Upper lobe of left lung (tissue), 6 donors: ENCODE results near the gene UBE4A. TPM values are rescaled to one million over a fixed set of nuclear protein-coding genes. Genes with fewer than 3 reads are reported as not detected.

Source experiments
- ATAC-seq, 2 donors: fragments of 200-7000 bp; cut with Tn5 transposase; one replicate each; pipeline ENCODE4 v1.9.1; 2022; ENCODE audit warnings: mild to moderate bottlenecking in 2 of 2, moderate library complexity in 2 of 2; ENCODE audit not compliant: low FRiP score in 2 of 2
- DNase-seq, 2 donors: peaks; one replicate each; pipeline ENCODE4 v3.0.0-alpha.2; 2019 to 2020
- H3K27ac ChIP-seq, 4 donors: fragments of 200-600 bp; sonication (generic); one replicate each; pipeline ENCODE4 v1.5.1; 2016 to 2019
- H3K27me3 ChIP-seq, 4 donors: fragments of 200-600 bp; sonication (generic); one replicate each; pipeline ENCODE4 v1.5.1; 2017 to 2019
- H3K36me3 ChIP-seq, 4 donors: fragments of 200-600 bp; sonication (generic); one replicate each; pipeline ENCODE4 v1.5.1; 2016 to 2019
- H3K4me1 ChIP-seq, 4 donors: fragments of 200-600 bp; sonication (generic); one replicate each; pipeline ENCODE4 v1.5.1; 2018 to 2019
- H3K4me3 ChIP-seq, 4 donors: fragments of 200-600 bp; sonication (generic); one replicate each; pipeline ENCODE4 v1.5.1; 2017 to 2019; ENCODE audit warnings: mild to moderate bottlenecking in 2 of 4, moderate library complexity in 1 of 4
- H3K9me3 ChIP-seq, 4 donors: fragments of 200-600 bp; sonication (generic); one replicate each; pipeline ENCODE4 v1.5.1; 2018 to 2019
- CTCF ChIP-seq, 6 experiments: fragments of 450-650 bp in 4 of 6; fragments of 200-600 bp in 2 of 6; sonication (generic) in 2 of 6; IDR thresholded peaks; one replicate each; pipeline ENCODE4 v1.5.1; 2016 to 2019; ENCODE audit warnings: antibody characterized with exemption in 6 of 6
- EP300 ChIP-seq, 4 donors: sonication (generic); formaldehyde crosslinking; IDR thresholded peaks; one replicate each; pipeline ENCODE4 v1.5.1; 2017; ENCODE audit warnings: antibody characterized with exemption in 4 of 4, control low read depth in 2 of 4
- POLR2A ChIP-seq, 4 donors: fragments of 450-650 bp; IDR thresholded peaks; one replicate each; pipeline ENCODE4 v1.5.1; 2016 to 2017; ENCODE audit warnings: antibody characterized with exemption in 4 of 4, mild to moderate bottlenecking in 2 of 4
- POLR2AphosphoS5 ChIP-seq, 2 donors: sonication (generic); formaldehyde crosslinking; IDR thresholded peaks; one replicate each; pipeline ENCODE4 v1.5.1; 2017; ENCODE audit warnings: antibody characterized with exemption in 2 of 2
- WGBS, 2 donors: methylation state at CpG; one replicate each; pipeline ENCODE4 v1.1.5; 2017 to 2018; 5-methylcytosine and 5-hydroxymethylcytosine counted together
- total RNA-seq, 6 donors: library from RNA; depleted of rRNA in 4 of 6; stranded (reverse); fragments of >200 nt in 4 of 6; gene quantifications; one replicate each; pipeline versions ENCODE4 v1.1.0 to v1.2.1, GENCODE V29; 2016 to 2021
- donor health status: DM: no; HTN: no; CAD: no; lungs with moderate emphysema.
- donor health status: DM: no; HTN: yes; CAD: no; lungs with severe emphysema.

The UBE4A gene
- total RNA-seq, 6 donors from 2014 or later, result 22.5 to 49.2 (median 38.2) TPM

- Histone ChIP-seq H3K9me3 (no peaks in the 10 kb centered on the region), H3K4me3 (no peak overlapping the region), H3K27me3 (no peaks in the 10 kb centered on the region), H3K27ac (no peak overlapping the region), H3K36me3 (no peaks in the 10 kb centered on the region), H3K4me1 (peaks cover 10 to 24% (median 19%) of the 10 kb centered on the region in 4 donors)
- no peak for ATAC-seq
- TF ChIP-seq POLR2A (IDR thresholded peaks at IDR 0.05) (no peak), CTCF (IDR thresholded peaks at IDR 0.05) (no peak), POLR2AphosphoS5 (IDR thresholded peaks at IDR 0.05) (no peak), EP300 (IDR thresholded peaks at IDR 0.05) (no peak)
- 89 to 98% methylated on average over 13 to 18 of the region's 19 CpGs for WGBS, 2 donors
- DNase-seq, result peak in 1 of 2 donors; percentile 62
These were observed 36.7 kb upstream of the UBE4A start for GRCh38 chr11:118322721-118323120.

- H3K4me1 ChIP-seq, result peaks cover 0 to 8% (median 0%) of the 10 kb centered on the region in 4 donors
- no peaks in the 10 kb centered on the region for H3K36me3 ChIP-seq
- TF ChIP-seq POLR2A (IDR thresholded peaks at IDR 0.05), result no peak
- TF ChIP-seq CTCF (IDR thresholded peaks at IDR 0.05), result no peak
- no peak for TF ChIP-seq EP300 (IDR thresholded peaks at IDR 0.05)
- no peak for TF ChIP-seq POLR2AphosphoS5 (IDR thresholded peaks at IDR 0.05)
- ATAC-seq (no peak), DNase-seq (no peak)
- H3K27me3 ChIP-seq, result no peaks in the 10 kb centered on the region
- H3K4me3 ChIP-seq, result no peak overlapping the region
- no peaks in the 10 kb centered on the region for H3K9me3 ChIP-seq
- H3K27ac ChIP-seq, result no peak overlapping the region
These were observed 34.1 kb upstream of the UBE4A start for GRCh38 chr11:118325283-118325682.

GRCh38 chr11:118328745-118329144, 30.7 kb upstream of the UBE4A start:
- no peaks in the 10 kb centered on the region for H3K9me3 ChIP-seq
- no peaks in the 10 kb centered on the region for H3K27me3 ChIP-seq
- no peak overlapping the region for H3K27ac ChIP-seq
- no peak for ATAC-seq
- no peaks in the 10 kb centered on the region for H3K36me3 ChIP-seq
- no peaks in the 10 kb centered on the region for H3K4me1 ChIP-seq
- no peak overlapping the region for H3K4me3 ChIP-seq
- TF ChIP-seq POLR2A (IDR thresholded peaks at IDR 0.05), result no peak
- no peak for TF ChIP-seq CTCF (IDR thresholded peaks at IDR 0.05)
- no peak for TF ChIP-seq EP300 (IDR thresholded peaks at IDR 0.05)
- TF ChIP-seq POLR2AphosphoS5 (IDR thresholded peaks at IDR 0.05), result no peak
- no peak for DNase-seq

- TF ChIP-seq EP300 (IDR thresholded peaks at IDR 0.05) (no peak), POLR2A (IDR thresholded peaks at IDR 0.05) (no peak), CTCF (IDR thresholded peaks at IDR 0.05) (no peak), POLR2AphosphoS5 (IDR thresholded peaks at IDR 0.05) (no peak)
- no peaks in the 10 kb centered on the region for H3K9me3 ChIP-seq
- no peak overlapping the region for H3K27ac ChIP-seq
- H3K4me1 ChIP-seq, result no peaks in the 10 kb centered on the region
- H3K36me3 ChIP-seq, result no peaks in the 10 kb centered on the region
- H3K27me3 ChIP-seq, result no peaks in the 10 kb centered on the region
- 65 to 83% methylated on average over 1 of the region's 1 CpG for WGBS, 2 donors
- no peak for ATAC-seq
- no peak for DNase-seq
- H3K4me3 ChIP-seq, result no peak overlapping the region
These were observed 24.7 kb upstream of the UBE4A start for GRCh38 chr11:118334745-118335144.

- Histone ChIP-seq H3K4me3 (no peak overlapping the region), H3K27me3 (no peaks in the 10 kb centered on the region), H3K9me3 (no peaks in the 10 kb centered on the region), H3K36me3 (no peaks in the 10 kb centered on the region), H3K27ac (peak overlapping the region in 2 of 4 donors; percentile 44 to 48), H3K4me1 (no peaks in the 10 kb centered on the region)
- WGBS, 2 donors, result 68 to 72% methylated on average over 7 of the region's 7 CpGs
- ATAC-seq, result peak in 1 of 2 donors; percentile 61
- TF ChIP-seq EP300 (IDR thresholded peaks at IDR 0.05) (no peak), POLR2A (IDR thresholded peaks at IDR 0.05) (peak in 1 of 4 donors; percentile 33), CTCF (IDR thresholded peaks at IDR 0.05) (no peak), POLR2AphosphoS5 (IDR thresholded peaks at IDR 0.05) (peak in 1 of 2 donors; percentile 38)
- peak in 1 of 2 donors; percentile 63 for DNase-seq
These were observed 20.8 kb upstream of the UBE4A start for GRCh38 chr11:118338637-118339061.
